Dendritic cell treated with granulocyte-macrophage colony-stimulating factor and Interleukin-4, amounts not matched to agents 40 ng/mL and 50 ng/mL, for 4 days (primary cell): ENCODE measurements around the gene SYCE3.
A peak's percentile ranks its signal among the peaks of the same experiment; 100 is the strongest.
"Not testable (repeated sequence)": the region's sequence is repeated elsewhere in the genome, so short reads cannot be mapped to it uniquely, and the experiment has no call there.

ENCODE experiments used
- H3K27ac Mint-ChIP-seq: one replicate; pipeline ENCODE4 v1.8.0; 2022; ENCODE audit warnings: mild to moderate bottlenecking, mixed read lengths
- H3K27me3 Mint-ChIP-seq: one replicate; pipeline ENCODE4 v1.8.0; 2022; ENCODE audit warnings: mild to moderate bottlenecking, mixed read lengths
- H3K36me3 Mint-ChIP-seq: one replicate; pipeline ENCODE4 v1.8.0; 2022; ENCODE audit warnings: low read depth, mixed read lengths
- H3K4me1 Mint-ChIP-seq: one replicate; pipeline ENCODE4 v1.8.0; 2022; ENCODE audit warnings: low read depth, mixed read lengths
- H3K4me3 Mint-ChIP-seq: one replicate; pipeline ENCODE4 v1.8.0; 2022; ENCODE audit warnings: mild to moderate bottlenecking, moderate library complexity, mixed read lengths
- H3K9me3 Mint-ChIP-seq: one replicate; pipeline ENCODE4 v1.8.0; 2022; ENCODE audit warnings: mixed read lengths
- intact Hi-C: fragments of 100-400 bp; cut with micrococcal nuclease; formaldehyde crosslinking; loops from one replicate; pipeline ENCODE4 v1.15.0; 2022

The SYCE3 gene

GRCh38 chr22:50562523-50563412 is at the start of gene SYCE3:
SYCE3 (minus strand) TSS chr22:50562919; CDS start chr22:50556405, 6,514 bp downstream.
- Mint-ChIP-seq H3K27ac (peak within 1 kb of the TSS; percentile 69), H3K36me3 (no peaks in the 10 kb centered on the region), H3K4me1 (peaks cover 17% of the 10 kb centered on the region), H3K9me3 (no peaks in the 10 kb centered on the region), H3K27me3 (peaks cover 16% of the 10 kb centered on the region), H3K4me3 (peak within 1 kb of the TSS; percentile 86)
- intact Hi-C loops, result loop anchor here (1.0 to 2.0 kb wide), 3 partner anchors 18 to 54 kb away; partner anchors contain the start of genes NCAPH2 and SCO2

GRCh38 chr22:50612168-50612527 is 49.4 kb upstream of the SYCE3 start:
- no peaks in the 10 kb centered on the region for H3K9me3 Mint-ChIP-seq
- no peaks in the 10 kb centered on the region for H3K36me3 Mint-ChIP-seq
- intact Hi-C loops, result no loop called here
- no peak overlapping the region for H3K4me3 Mint-ChIP-seq
- H3K27ac Mint-ChIP-seq, result no peak overlapping the region
- peaks cover 65% of the 10 kb centered on the region for H3K27me3 Mint-ChIP-seq
- H3K4me1 Mint-ChIP-seq, result peaks cover 21% of the 10 kb centered on the region

GRCh38 chr22:50611341-50612060 is 48.8 kb upstream of the SYCE3 start:
- intact Hi-C loops, result no loop called here
- H3K27me3 Mint-ChIP-seq, result peaks cover 71% of the 10 kb centered on the region
- H3K27ac Mint-ChIP-seq, result no peak overlapping the region
- H3K4me1 Mint-ChIP-seq, result peaks cover 21% of the 10 kb centered on the region
- no peaks in the 10 kb centered on the region for H3K9me3 Mint-ChIP-seq
- no peaks in the 10 kb centered on the region for H3K36me3 Mint-ChIP-seq
- no peak overlapping the region for H3K4me3 Mint-ChIP-seq

GRCh38 chr22:50610581-50610980 is 47.9 kb upstream of the SYCE3 start:
- Mint-ChIP-seq H3K4me3 (no peak overlapping the region), H3K27me3 (peaks cover 80% of the 10 kb centered on the region), H3K4me1 (peaks cover 21% of the 10 kb centered on the region), H3K27ac (no peak overlapping the region), H3K36me3 (no peaks in the 10 kb centered on the region), H3K9me3 (no peaks in the 10 kb centered on the region)
- intact Hi-C loops, result no loop called here

GRCh38 chr22:50610041-50610451 is 47.3 kb upstream of the SYCE3 start:
- H3K4me1 Mint-ChIP-seq, result peaks cover 21% of the 10 kb centered on the region
- H3K27me3 Mint-ChIP-seq, result peaks cover 82% of the 10 kb centered on the region
- H3K27ac Mint-ChIP-seq, result no peak overlapping the region
- H3K36me3 Mint-ChIP-seq, result no peaks in the 10 kb centered on the region
- H3K4me3 Mint-ChIP-seq, result no peak overlapping the region
- H3K9me3 Mint-ChIP-seq, result no peaks in the 10 kb centered on the region
- intact Hi-C loops, result no loop called here

- intact Hi-C loops, result no loop called here
- H3K4me1 Mint-ChIP-seq, result peaks cover 21% of the 10 kb centered on the region
- H3K27ac Mint-ChIP-seq, result no peak overlapping the region
- H3K9me3 Mint-ChIP-seq, result no peaks in the 10 kb centered on the region
- H3K27me3 Mint-ChIP-seq, result peaks cover 86% of the 10 kb centered on the region
- no peak overlapping the region for H3K4me3 Mint-ChIP-seq
- no peaks in the 10 kb centered on the region for H3K36me3 Mint-ChIP-seq
Measured at GRCh38 chr22:50609599-50609998, 46.9 kb upstream of the SYCE3 start.

- Mint-ChIP-seq H3K27me3 (peaks cover 88% of the 10 kb centered on the region), H3K27ac (no peak overlapping the region), H3K4me1 (peaks cover 16% of the 10 kb centered on the region), H3K4me3 (no peak overlapping the region), H3K9me3 (no peaks in the 10 kb centered on the region), H3K36me3 (no peaks in the 10 kb centered on the region)
- intact Hi-C loops, result no loop called here
Measured at GRCh38 chr22:50608996-50609395, 46.3 kb upstream of the SYCE3 start.

- H3K4me1 Mint-ChIP-seq, H3K36me3 Mint-ChIP-seq, H3K9me3 Mint-ChIP-seq, intact Hi-C loops, H3K27ac Mint-ChIP-seq, H3K4me3 Mint-ChIP-seq: not testable (repeated sequence)
- peaks cover 89% of the 10 kb centered on the region for H3K27me3 Mint-ChIP-seq
Measured at GRCh38 chr22:50608058-50608840, 45.5 kb upstream of the SYCE3 start.

- Mint-ChIP-seq H3K4me1 (peaks cover 4% of the 10 kb centered on the region), H3K36me3 (no peaks in the 10 kb centered on the region), H3K27ac (no peak overlapping the region), H3K9me3 (no peaks in the 10 kb centered on the region), H3K4me3 (no peak overlapping the region), H3K27me3 (peaks cover 90% of the 10 kb centered on the region)
- intact Hi-C loops, result no loop called here
Measured at GRCh38 chr22:50607659-50608020, 44.9 kb upstream of the SYCE3 start.

- no peak overlapping the region for H3K4me3 Mint-ChIP-seq
- no peaks in the 10 kb centered on the region for H3K36me3 Mint-ChIP-seq
- no peaks in the 10 kb centered on the region for H3K4me1 Mint-ChIP-seq
- H3K9me3 Mint-ChIP-seq, result no peaks in the 10 kb centered on the region
- peaks cover 90% of the 10 kb centered on the region for H3K27me3 Mint-ChIP-seq
- intact Hi-C loops, result no loop called here
- no peak overlapping the region for H3K27ac Mint-ChIP-seq
Measured at GRCh38 chr22:50606946-50607658, 44.4 kb upstream of the SYCE3 start.

- intact Hi-C loops, result no loop called here
- Mint-ChIP-seq H3K27ac (no peak overlapping the region), H3K4me3 (no peak overlapping the region), H3K9me3 (no peaks in the 10 kb centered on the region), H3K27me3 (peaks cover 91% of the 10 kb centered on the region), H3K36me3 (no peaks in the 10 kb centered on the region), H3K4me1 (no peaks in the 10 kb centered on the region)
Measured at GRCh38 chr22:50606165-50606945, 43.6 kb upstream of the SYCE3 start.

GRCh38 chr22:50605613-50606074 is 42.9 kb upstream of the SYCE3 start:
- Mint-ChIP-seq H3K36me3 (no peaks in the 10 kb centered on the region), H3K4me3 (no peak overlapping the region), H3K27me3 (peaks cover 90% of the 10 kb centered on the region), H3K9me3 (no peaks in the 10 kb centered on the region), H3K4me1 (no peaks in the 10 kb centered on the region), H3K27ac (no peak overlapping the region)
- intact Hi-C loops, result no loop called here
